SIG-M5 treated with dmso at 0.1 percent for 504 hours (cell line): ENCODE measurements around the gene MACROD2.
"Not testable (repeated sequence)": the region's sequence is repeated elsewhere in the genome, so short reads cannot be mapped to it uniquely, and the experiment has no call there.

Experiments used
- DNase-seq: peaks from one replicate; lab custom pipeline; 2025; ENCODE audit not compliant: unreplicated experiment; lab: John Stamatoyannopoulos, UW

Gene MACROD2

DNA sequence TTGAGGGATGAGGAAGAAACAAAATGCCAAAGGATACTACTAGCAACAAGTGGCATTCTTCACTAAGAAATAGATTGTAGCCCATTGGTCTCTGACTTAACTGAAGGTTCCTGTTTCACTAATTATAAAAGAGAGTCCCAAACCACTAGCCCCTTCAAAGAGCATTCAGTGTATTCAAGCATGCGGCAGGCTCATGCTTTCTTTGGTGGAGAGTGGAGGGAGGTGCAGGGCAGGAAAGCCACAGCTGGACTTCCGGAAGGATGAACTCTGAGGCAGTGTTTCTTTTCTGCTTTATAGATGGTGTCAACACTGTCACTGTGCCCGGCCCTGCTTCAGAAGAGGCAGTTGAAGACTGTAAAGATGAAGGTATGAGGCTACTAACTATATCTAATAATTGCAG, 1941.9 kb downstream of the MACROD2 start:
- DNase-seq = no peak

DNA sequence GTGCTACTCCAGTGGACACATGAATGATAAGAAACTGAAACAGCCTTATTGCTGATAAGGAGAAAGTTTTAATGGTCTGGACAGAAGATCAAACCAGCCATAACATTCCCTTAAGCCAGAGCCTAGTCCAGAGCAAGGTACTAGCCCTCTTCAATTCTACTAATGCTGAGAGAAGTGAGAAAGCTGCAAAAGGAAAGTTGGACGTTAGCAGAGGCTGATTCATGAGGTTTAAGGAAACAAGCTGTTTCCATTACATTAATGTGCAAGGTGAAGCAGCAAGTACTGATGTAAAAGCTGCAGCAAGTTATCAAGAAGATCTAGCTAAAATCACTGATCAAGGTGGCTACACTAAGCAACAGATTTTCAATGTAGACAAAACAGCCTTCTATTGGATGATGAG, 1943.5 kb downstream of the MACROD2 start:
- DNase-seq = no peak

DNA sequence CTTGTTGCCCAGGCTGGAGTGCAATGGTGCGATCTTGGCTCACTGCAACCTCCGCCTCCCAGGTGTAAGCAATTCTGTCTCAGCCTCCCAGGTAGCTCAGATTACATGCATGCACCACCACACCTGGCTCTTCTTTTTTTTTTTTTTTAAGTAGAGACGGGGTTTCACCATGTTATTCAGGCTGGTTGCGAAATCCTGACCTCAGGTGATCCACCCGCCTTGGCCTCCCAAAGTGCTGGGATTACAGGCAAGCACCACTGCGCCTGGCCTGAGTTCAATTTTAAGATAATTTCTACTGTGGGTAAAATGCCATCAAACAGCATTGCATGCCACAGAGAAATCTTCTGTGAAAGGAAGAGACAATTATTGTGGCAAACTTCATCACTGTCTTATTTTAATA, 1944.8 kb downstream of the MACROD2 start:
- DNase-seq = no peak

DNA sequence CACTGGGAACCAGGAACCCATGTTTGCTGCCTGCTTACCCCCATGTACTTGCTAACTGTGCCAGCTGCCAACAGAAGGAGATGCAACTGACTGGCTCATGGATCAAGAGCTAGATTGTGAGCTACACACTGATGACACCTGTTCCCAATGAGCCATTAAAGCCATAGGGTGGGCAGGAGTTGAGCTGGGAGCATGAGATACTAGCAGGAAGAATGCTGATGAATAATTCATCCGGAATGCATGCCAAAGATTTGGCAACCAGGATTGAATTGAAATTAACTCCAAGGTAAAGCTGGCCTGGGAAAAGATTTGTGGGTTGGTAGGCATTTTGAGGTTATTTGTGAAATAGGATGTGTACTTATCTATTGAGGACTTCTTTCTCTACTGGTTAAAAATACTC, 1946.8 kb downstream of the MACROD2 start:
- no peak for DNase-seq

DNA sequence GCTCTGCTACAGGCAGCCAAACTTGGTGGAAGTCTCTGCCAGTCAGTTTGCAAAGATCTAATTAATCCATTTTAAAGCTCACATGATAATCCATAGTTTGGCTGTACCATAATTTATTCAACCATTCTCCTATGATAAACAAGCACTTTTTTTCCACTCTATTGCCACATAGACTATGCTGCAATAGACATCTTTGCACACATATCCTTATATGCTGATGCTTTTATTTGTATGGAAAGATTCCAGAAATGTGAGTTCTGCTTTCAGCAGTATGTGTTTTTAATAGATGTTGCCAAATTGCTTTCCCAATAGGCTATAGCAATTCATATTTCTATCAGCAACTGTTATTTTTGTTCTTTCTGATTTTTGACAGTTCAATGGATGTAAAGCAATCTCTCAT, 1950.0 kb downstream of the MACROD2 start:
- DNase-seq = no peak

DNA sequence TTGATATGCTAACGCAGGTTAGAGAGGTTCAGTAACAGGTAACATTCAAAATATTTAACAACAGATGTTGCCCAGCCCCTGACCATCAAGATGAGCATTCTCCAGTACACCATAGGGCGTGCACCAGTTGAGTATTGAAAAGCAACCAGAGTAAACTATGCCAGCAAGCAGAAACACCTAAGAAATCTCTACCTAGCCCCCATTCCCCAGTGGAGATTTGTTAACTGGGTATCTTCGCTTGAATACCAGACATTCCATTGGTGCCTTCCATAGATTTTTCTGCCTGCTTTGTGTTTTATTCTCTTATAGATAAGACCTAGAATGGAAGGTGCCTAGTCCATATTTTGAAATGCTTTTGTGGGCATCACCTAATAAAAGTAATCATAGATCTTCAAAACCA, 1954.1 kb downstream of the MACROD2 start:
- no peak for DNase-seq

DNA sequence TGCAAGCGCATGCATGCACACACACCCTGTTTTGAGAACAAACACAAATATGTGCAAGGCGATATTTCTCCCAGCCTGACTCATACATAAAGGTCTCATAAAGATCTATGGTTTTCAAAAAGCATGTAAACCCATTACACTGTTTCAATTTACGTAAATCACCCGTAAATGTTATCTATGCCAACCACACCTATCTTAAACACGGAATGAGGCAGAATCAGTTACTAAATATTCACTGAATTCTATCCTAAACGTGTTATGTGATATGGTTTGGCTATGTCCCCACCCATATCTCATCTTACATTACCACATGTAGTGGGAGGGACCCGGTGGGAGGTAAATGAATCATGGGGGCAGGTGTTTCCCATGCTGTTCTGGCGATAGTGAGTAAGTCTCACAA, 1956.3 kb downstream of the MACROD2 start:
- DNase-seq = no peak

DNA sequence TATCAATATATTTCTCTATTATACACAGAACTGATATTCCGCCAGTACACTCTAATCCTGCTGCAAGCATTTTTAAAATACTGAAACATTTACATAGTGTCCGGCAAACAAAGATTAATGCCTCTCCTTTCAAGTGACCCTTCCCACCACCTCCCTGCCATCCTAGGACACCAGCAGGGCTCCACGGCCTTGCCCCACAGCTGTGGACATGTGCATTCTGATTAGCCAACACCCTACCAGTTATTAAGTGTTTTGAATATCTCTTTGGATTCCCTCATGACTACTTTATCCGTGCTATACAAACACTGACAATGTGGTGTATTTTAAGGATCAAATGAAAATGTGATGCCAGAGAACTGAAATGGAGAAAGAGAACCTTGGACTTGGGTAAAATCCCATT, 1962.8 kb downstream of the MACROD2 start:
- no peak for DNase-seq

DNA sequence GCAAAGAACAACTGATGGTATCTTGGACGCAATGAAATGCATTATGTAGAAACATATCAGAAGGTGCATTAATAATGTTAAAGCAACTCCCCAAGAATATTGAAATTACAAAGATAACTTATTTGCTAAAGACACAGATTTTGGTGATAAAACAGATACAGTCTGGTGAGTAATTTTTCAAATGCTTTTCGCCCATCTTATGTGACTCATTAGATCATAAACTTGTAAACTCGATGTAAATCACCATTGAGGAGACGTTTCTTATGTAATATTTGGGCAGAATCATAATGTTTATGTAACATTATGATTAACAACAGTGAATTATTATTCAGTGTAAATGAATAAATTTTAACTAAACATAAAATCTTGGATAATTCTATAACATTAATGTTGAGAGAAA, 1969.8 kb downstream of the MACROD2 start:
- no peak for DNase-seq

DNA sequence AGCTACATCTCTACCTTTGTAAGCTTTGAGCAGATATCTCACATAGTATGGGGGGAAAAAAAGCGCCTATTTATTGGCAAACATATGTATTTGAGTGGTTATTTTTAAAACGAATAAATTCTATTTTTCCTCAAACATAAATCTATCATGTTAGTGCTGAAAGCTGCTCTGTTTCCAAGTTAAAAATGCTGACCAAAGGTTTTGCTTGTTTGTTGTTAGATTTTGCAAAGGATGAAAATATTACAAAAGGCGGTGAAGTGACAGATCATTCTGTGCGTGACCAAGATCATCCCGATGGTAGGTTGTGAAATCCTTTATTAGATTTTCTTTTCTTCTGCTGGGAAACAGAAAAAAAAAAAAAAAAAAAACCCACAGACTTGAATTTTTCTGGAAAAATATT, 1972.0 kb downstream of the MACROD2 start:
- DNase-seq = no peak

DNA sequence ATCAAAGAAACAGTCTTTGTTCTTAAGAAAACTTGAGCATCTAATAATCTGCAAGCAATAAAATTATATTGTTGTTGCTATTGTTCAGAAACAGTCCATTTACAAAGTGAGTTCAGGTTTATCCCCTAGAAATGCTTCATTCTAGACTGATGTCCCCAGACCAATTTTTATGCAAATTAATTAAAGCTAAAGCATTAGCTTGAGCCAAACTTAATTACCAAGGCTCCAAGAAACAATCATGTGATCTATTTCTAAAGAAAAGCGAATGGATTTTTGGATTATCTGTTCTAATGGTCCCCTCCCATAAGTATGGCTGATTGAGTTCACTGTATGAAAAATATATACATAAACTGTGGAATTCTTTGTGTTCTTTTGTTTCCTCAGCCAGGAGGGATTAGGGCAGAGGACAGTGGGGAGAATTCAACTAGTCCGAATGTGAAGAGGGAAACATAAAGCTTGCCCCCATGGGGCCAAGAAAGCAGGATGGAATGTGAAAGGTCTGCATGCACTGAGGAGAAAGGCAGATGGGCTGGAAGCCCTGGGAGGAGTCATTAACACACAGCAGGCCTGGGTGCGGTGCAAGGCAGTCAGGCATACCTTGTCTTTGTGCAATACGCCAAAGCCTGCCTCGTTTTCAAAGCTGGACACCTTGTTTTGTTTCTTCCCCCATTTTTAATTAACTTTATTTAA, 1980.9 kb downstream of the MACROD2 start:
- DNase-seq = no peak

DNA sequence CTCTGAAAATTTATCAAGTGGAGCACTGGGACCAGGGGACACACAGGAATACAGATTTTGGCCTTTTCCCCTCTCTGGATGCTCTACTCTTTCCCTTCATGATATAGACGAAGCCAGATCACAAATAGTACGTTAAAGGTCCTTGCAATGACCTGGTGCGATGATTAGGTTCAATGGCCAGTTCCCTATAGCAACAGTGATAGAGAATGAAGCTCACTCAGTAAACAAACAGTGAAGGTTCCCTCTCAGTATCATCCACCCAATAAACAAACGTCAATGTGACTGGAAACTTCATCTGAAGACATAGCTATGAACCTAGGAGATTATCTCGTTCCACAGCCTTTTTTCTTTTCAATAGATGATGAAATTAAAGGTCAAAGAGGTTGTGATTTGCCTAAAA, 1981.7 kb downstream of the MACROD2 start:
- no peak for DNase-seq

DNA sequence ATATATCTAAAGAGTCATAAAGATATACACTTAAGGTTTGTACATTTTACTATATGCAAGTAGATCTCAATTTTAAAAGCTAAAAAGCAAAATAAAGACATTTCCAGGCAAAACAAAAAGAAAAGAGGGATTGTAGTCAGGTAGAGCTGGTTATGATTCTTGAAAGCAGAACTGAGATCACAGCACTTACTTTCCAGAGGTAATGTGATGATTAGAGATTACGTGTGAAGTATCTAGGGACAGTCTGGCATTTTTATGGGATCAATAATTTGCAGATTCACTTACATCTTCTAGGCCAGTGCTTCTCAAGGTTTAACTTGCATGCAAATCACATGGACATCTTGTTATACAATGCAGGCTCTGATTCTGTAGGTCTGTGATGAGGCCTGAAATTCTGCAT, 1982.4 kb downstream of the MACROD2 start:
- no peak for DNase-seq

DNA sequence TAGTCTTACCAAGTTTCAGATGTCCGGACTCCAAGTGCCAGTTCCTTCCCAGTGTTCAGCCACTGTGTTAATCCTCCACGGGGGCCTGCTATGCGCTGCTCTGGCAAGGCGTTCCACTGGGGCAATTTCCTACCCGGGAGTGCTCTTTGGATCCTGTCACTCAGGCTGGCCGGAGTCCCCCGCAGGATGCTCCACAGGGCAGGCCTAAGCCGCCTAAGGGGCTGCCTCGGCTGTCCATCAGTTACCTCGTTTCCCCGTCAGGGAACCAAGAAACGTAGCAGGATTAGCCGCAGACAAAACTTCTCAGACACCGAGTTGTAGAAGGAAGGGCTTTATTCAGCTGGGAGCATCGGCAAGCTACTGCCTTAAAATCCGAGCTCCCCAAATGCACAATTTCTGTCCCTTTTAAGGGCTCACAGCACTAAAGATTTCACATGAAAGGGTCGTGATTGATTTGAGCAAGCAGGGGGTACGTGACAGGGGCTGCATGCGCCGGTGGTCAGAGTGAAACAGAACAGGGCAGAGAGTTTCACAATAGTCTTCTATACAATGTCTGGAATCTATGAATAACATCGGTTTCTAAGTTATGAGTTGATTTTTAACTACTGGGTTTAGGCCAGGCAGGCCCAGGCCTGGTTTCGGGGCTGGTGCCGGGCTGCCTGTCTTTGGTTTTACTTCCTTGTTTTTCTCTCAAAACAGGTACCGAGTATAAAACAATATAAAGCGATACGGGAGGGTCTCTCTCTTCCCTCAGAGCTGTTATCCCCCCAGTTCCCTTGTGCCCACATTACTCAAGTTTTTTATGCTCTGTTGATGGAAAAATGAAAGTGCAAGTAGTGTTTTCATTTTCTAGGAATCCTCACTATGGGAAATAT, 1990.4 kb downstream of the MACROD2 start:
- not testable (repeated sequence) for DNase-seq

DNA sequence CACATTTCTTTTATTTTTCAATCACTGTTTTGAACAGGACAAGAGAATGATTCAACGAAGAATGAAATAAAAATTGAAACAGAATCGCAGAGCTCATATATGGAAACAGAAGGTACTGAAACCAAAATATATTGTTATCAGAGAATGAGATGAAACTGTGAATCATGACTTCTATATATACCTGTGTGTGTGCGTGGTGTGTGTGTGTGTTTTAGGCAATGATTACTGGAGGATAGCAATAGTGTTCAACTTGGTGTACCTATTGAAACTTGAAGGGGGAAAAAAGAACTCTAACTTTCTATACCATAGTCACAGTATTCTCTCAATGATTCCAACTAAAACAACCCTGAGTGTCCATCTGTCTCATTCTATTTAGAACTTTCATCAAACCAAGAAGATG, 1991.4 kb downstream of the MACROD2 start:
- DNase-seq = no peak

DNA sequence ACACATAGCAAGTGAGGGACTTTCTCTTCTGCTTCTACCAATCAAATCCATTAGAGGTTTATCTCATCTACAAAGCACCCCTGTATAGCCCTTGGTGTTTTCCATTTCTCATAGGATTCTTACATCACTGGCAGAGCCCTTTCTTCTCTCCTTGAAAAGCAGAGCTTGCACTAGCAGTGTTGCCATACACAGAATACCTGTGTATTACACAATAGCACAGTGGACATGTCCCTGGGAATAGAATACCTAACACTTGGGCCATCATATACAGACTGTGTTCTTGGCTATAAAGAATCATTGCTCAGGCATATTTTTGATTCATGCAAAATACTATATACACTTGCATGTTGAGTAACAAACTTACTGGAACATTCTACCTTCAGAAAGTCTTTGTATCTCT, 1996.0 kb downstream of the MACROD2 start:
- no peak for DNase-seq

DNA sequence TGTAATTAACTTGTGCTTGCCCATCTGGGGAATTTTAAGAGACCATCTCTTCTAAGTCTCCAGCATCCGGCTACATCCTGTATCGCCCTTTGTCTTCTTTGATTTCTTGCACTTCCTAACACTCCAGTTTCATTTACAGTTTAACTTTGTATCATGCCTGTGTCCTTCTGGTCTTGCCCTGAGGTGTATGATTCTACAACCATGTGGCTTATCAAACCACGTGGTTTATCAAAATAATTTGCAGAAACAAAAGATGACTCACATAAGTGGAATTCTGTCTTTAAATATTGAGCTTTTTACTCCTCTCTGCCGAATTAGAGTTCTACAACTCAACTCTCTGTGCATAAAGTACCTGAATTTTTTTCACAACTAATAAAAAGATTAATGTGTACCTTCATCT, 1997.2 kb downstream of the MACROD2 start:
- no peak for DNase-seq

DNA sequence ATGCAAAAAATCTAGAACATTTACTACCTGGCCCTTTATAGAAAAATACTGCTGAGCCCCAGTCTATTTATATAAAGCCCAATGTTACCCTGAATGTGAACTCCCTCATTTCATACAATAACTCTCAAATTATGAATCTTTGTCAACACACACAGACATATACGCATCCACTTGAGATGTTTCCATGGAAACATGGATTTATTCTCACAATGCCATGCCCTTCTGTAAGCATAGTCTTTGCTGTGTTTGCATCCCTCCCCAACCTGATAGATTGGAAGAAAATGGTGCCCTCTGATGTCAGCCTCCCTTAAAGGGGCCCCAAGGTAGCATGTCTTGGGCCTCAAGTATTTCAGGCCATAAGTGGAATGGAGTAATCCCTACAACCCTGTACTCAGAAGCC, 2004.8 kb downstream of the MACROD2 start:
- no peak for DNase-seq

DNA sequence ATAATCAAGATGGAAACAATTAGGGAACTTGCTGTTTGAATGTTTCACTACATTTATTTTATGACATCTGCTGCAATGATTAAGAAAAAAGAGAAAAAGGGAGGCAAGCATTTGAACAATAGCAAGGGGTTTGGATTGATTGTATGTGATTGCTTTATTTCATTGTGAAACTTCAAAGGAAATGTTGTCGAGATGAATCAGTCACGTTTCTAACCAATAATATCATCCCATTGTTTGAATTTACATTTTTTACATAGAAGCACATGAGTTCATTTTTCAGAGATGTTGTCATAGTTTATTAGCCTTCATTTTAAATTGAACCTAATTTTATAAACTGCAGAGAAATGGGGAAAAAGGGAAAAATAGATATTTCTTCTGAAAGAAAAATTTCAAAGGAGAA, 2006.0 kb downstream of the MACROD2 start:
- DNase-seq = no peak

DNA sequence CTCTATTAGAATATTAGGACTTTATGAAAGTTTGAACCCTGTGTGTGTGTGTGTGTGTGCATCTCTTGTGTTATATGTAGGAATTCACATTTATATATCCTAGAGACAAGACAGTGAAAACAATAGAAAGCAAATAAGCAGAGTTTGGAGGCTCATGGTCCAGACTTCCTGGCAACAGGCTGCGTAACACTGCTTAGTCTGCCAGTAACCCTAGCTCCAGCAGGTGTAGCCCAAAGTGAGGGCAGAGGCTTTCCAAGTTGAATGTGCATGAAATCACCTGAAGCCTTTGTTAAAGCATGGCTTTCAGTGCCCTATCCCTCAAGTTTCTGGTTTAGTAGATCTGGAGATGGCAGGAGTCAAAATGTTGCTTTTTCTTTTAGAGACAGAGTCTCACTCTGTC, 2008.0 kb downstream of the MACROD2 start:
- no peak for DNase-seq

DNA sequence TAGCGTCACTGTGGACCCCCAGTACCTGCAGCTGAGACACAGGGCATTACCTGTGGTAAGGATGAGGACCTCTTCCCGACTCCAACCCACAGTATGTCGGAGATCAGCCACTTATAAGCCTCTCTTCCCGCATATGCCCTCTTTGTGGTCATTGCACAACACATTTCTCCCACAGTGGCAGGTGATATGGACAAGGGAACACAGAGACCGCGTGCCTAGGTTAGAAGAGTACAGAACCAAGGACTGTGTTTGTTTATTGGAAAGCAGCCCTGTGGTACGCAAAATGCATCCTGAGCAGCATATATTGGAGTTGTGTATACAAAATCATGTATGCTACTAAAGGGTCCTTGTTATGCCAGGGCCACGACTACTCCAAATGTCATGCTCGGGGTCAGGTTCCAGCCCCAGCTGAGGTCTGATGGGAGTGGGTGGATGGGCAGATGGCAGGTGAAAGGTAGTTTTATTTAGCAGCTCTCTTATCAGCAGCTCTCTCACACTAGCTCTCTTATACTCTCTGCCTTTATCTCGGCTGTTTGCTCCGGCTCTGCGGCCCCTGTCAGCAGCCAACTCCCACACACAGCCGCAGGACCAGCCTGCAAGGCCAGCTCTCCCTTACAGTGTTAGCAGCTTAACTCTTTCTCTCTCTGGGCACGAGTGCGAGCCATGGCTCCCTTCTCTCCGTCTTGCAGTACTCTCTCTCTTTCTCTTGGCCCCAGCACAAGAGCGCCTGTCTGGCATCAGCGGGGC, 2009.0 kb downstream of the MACROD2 start:
- no peak for DNase-seq
